Measurements from ENCODE around the gene SCARF2.
"Not testable (repeated sequence)": the region's sequence is repeated elsewhere in the genome, so short reads cannot be mapped to it uniquely, and the experiment has no call there.

Gene SCARF2

DNA sequence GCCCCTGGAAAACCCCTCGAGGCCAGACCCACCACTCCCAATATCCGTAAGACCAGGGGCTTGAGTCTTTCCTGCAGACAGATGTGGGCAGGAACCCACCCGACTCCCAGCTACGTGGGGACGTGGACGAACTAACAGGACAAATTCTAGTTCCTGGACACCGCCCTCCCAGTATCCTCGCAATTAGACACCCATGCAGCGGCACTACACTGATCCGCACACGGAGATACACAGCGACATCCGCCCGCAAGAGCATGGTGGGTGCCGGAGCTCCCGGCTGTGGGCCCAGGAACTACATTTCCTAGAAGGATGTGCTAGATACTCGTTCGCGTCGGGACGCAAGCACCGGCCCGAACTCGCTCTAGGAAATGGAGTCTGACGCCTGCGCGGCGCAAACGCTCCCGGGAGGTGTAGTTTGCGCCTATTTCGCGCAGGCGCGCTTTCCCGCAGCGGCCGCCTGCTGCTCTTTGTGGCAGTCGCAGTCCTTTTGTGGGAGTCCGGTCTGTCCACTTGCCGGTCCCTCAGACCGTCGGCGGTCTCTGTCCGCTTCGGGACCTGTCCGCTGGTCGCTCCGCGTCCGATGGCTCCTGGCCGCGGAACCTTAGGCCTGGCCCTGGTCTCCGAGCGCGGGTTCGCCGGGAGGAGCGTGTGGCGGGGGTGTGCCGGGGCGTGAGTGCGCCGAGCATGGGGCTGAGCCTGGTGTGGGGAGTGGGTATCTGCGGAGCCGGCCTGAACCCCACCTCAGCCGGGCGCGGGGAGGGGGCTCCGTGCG is 43.7 kb downstream of the SCARF2 start, which contains the start of gene ZNF74:
TSS of gene ZNF74 (plus strand) at position 447 of the 772 bp plus-strand sequence. CDS start 478 bp downstream, outside the sequence.
- peak; percentile 67 to 74 (median 68) for DNase-seq (ENCODE audit: low read depth in 4 of 4, low spot score in 1 of 4)

DNA sequence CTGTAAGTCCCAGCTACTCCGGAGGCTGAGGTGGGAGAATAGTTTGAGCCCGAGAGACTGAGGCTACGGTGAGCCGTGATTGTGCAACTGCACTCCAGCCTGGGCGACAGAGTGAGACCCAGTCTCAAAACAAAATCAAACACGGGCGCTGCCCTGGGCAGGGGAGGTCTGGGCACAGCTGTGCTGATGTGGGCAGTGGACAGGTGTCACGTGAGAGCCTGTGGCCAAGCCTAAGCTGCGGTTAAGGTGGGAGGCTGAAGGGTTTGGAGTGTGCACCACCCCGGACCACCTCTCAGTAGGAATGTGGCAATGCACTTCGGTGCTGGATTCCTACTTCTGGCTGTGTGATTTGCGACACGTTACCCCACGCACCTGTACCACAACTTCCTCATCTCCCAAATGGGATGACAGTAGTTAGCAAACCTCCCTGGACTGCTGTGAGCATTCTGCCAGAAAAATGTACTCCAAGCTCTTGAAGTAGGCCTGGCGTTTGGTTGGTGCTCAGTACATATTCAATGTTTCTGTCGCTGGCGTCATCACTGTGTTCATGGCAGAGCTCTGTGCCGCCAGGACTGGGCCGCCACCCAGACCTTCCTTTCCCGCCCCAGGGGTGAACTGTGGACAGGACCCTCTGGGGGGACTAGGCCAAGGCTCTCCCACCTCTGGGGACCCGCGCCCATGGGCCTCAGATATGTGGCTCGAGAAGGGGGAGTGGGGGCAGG is 44.5 kb downstream of the SCARF2 start:
- DNase-seq (ENCODE audit: low read depth in 4 of 4, low spot score in 1 of 4) = no peak

DNA sequence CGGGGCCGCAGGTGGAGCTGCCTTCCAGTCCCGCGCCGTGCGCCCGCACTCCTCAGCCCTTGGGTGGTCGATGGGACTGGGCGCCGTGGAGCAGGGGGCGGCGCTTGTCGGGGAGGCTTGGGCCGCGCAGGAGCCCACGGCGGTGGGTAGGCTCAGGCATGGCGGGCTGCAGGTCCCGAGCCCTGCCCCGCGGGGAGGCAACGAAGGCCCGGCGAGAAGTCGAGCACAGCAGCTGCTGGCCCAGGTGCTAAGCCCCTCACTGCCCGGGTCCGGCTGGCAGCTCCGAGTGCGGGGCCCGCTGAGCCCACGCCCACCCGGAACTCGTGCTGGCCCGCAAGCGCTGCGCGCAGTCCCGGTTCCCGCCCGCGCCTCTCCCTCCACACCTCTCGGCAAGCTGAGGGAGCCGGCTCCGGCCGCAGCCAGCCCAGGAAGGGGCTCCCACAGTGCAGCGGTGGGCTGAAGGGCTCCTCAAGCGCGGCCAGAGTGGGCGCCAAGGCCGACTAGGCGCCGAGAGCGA is 45.2 kb downstream of the SCARF2 start:
- not testable (repeated sequence) for DNase-seq (ENCODE audit: low read depth in 4 of 4, low spot score in 1 of 4)

DNA sequence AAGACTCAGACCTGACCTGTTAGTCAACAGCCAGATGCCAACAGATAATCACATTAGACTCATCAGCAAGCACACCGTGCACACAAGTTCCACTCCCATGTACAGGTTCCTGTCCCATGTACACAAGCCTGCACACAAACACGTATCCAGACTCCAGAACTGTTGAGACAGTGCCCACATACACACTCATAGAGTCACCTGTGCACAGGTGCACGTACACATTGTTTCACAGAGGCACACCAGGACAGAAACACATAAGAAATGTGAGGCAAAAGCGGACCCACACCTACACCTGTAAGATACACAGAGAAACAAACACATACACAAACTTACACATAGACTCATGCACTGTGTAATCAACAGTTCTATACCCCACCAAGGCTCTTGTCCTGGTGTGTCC is 46.4 kb downstream of the SCARF2 start:
- no peak for DNase-seq (ENCODE audit: low read depth in 4 of 4, low spot score in 1 of 4)

DNA sequence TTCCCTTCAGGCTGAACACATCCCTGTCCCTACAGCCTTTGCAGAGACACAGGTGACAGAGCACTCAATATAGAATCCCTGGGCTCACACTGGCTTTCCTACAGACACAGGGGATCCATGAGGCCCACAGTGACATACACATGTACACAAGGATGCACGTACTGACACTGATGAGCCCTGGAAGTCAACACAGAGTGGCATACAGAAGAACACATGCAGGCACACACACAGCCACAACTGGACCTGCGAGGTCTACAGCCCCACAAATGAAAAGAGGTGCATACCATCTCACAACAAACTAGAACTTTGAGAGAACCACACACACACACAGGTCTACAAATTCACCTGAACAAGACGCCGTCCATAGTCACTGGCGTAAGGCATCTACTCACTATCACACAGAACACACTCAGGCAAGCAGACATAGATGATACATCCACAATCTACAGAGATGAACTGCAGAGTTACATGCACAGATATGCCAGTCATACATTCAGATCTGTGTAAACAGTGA is 47.2 kb downstream of the SCARF2 start:
- no peak for DNase-seq (ENCODE audit: low read depth in 4 of 4, low spot score in 1 of 4)

DNA sequence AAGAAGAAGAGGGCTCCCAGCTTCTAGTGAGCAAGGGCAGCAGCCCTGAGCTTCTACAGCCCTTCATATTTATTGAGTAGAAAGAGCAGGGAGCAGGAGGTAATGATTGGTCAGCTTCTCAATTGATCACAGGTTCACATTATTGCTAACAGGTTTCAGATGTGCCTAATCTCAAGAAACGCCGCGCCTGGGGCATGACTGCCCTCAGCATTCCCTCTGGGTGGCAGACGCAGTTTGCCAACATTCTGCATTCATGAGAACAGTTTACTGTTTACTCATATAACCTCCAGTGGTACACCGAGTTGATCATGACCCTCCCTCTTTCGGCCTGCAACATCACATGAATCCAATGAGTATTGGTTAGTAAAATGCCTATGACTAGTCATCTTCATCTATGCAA is 48.3 kb downstream of the SCARF2 start:
- no peak for DNase-seq (ENCODE audit: low read depth in 4 of 4, low spot score in 1 of 4)

DNA sequence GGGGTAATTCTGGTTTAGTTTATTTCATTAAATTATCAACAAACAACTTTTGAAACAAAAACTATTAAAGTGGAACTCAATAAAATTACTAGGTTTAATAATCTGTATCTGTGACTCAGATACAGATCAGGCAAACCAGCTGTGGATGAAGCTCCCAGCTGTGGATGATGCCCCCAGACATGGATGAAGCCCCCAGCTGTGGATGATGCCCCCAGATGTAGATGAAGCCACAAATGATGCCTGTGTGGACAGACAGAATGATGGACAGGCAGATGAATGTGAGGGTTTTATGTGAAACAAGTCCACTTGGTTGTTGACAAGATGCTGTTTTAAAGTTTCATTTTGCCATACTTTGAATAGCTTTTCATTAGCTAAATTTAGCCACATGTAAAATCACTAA is 49.4 kb downstream of the SCARF2 start:
- no peak for DNase-seq (ENCODE audit: low read depth in 4 of 4, low spot score in 1 of 4)

DNA sequence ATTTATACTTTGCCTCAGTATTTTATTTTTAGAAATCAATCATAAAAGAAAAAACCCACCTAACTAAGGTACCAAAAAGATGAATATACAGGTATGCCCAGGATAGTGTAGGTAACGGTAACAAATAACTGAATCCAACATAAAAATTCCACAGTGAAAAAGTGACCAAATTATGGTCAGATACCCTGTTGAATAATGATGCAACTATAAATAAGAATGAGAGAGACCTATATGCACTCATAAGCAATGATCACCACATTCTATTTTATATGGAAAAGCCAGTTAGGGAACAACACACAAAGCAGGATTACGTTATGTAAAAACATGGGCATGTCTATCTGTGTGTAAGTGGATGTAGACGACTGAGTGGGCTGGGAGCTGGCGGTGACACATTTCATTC is 50.7 kb downstream of the SCARF2 start:
- no peak for DNase-seq (ENCODE audit: low read depth in 4 of 4, low spot score in 1 of 4)

DNA sequence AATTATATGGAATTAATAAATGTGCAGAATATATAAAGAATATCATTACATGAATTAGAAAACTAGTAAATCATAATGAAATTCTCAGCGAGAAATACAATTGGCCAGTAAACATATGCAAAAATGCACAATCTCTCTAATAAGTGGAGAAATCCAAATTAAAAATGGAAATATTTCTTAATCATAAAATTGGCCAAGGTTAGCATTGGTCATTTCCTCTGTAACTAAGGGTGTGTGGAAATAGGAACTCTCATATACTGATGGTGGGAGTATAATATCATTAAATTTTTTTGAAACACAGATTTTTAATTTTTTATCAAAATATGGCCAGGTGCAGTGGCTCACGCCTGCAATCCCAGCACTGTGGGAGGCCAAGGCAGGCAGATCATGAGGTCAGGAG is 51.3 kb downstream of the SCARF2 start:
- no peak for DNase-seq (ENCODE audit: low read depth in 4 of 4, low spot score in 1 of 4)

DNA sequence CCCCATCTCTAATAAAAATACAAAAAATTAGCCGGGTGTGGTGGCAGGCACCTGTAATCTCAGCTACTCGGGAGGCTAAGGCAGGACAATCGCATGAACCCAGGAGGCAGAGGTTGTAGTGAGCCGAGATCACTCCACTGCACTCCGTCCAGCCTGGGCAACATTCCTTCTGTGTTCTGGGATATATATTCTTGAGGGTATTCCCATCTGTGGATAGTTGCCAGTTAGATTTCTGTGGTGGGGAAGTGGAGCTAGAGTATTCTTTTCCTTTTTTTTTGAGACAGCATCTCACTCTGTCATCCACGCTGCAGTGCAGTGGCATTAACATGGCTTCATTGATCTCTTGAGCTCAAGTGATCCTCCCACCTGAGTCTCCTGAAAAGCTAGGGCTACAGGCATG is 52.8 kb downstream of the SCARF2 start:
- no peak for DNase-seq (ENCODE audit: low read depth in 4 of 4, low spot score in 1 of 4)

DNA sequence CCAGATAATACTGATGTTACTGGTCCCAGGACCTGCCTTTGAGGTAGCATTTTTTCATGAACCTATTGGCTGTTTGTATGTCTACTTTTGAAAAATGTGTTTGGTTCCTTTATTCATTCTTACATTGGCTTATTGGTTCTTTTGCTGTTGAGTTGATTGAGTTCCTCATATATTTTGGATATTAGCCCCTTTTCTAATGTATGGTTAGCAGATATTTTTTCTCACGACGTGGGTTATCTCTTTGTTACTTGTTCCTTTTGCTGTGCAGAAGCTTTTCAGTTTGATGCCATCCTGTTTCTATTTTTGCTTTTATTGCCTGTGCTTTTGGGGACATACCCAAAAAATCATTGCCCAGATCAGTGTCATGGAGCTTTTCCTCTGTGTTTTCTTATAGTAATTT is 53.5 kb downstream of the SCARF2 start:
- no peak for DNase-seq (ENCODE audit: low read depth in 4 of 4, low spot score in 1 of 4)

DNA sequence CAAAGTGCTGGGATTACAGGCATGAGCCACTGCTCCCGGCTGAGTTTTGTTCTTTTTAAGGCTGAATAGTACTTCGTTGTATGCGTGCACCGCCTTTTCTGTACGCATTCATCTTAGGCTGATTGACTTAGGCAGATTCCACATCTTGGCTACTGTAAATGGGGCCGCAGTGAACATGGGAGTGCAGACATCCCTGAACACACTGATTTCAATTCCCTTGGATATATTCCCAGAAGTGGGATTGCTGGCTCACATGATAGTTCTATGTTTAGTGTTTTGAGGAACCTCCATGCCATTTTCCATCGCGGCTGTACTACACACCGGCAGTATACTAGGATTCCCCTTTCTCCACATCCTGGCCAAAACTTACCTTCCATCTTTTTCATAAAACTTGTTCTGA is 54.1 kb downstream of the SCARF2 start:
- no peak for DNase-seq (ENCODE audit: low read depth in 4 of 4, low spot score in 1 of 4)

DNA sequence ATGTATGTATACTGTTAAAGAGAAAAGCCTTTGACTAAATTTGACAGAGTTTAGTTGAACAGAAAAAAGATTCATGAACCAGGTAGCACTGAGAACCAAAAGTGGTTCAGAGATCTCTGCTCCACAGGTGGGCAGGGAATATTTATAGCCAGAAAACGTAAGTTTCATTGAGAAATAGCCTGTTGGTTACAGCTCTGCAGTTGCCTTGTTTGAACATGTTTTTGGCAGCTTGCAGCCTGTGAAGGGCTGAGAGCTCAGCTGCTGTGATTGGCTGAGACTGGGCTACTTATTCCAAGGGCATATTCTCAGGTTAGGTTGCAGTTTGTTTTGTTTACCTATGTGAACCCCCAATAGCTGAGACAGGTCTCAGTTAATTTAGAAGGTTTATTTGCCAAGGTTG is 57.1 kb downstream of the SCARF2 start:
- no peak for DNase-seq (ENCODE audit: low read depth in 4 of 4, low spot score in 1 of 4)

DNA sequence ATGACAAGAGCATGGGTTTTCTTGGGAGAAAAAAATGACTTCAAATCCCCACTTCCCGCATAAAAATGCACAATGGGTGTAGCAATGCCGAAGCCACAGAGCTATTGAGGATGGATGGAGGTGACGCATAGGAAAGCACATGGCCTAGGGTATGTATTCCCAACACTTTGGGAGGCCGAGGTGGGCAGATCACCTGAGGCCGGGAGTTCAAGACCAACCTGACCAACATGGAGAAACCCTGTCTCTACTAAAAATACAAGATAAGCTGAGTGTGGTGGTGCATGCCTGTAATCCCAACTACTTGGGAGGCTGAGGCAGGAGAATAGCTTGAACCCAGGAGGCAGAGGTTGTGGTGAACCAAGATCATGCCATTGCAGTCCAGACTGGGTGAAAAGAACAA is 58.9 kb downstream of the SCARF2 start:
- DNase-seq (ENCODE audit: low read depth in 4 of 4, low spot score in 1 of 4) = not testable (repeated sequence)

DNA sequence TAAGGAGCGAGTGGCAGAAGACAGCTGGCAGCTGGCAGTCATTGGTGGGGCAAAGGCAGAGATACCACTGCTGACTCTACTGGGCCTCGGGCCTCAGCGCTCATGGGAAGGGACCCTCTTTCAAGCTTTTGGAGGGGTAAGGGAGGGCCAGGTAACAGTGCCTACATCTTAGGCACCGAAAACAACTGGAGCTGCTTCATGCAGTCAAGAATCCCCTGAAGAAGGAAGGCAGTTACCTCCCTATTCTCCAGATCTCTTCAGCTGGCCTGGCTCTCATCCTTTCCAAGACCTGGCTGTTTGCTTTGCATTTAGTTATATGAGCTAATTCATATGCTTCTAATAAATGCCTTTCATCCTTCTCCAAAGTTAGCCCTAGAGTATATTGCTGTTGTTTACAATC is 59.5 kb downstream of the SCARF2 start:
- DNase-seq (ENCODE audit: low read depth in 4 of 4, low spot score in 1 of 4) = no peak

DNA sequence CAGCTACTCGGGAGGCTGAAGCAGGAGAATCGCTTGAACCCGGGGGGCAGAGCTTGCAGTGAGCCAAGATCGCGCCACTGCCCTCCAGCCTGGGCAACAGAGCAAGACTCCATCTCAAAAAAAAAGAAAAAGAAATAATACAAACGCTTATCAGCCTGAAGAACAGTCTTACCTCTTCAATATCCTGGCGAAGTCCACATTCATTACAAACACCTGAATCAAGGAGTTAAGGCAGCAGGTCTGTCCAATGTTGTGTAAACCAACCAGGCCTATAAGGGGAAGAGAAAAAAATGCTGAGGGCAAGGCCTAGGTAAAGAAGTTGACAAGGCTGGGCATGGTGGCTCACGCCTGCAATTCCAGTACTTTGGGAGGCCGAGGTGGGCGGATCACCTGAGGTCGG is 60.6 kb downstream of the SCARF2 start:
- DNase-seq (ENCODE audit: low read depth in 4 of 4, low spot score in 1 of 4) = not testable (repeated sequence)

DNA sequence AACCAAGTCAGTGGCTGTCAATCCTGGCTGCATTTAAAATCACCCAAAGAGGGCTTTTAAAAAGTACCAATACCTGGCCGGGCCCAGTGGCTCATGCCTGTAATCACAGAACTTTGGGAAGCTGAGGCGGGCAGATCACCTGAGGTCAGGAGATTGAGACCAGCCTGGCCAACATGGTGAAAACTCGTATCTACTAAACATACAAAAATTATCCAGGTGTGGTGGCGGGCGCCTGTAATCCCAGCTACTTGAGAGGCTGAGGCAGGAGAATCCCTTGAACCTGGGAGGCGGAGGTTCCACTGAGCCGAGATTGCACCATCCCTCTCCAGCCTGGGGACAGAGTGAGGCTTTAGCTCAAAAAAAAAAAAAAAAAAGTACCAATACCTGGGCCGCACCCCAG is 61.3 kb downstream of the SCARF2 start:
- not testable (repeated sequence) for DNase-seq (ENCODE audit: low read depth in 4 of 4, low spot score in 1 of 4)

Measured in stimulated activated CD4-positive, alpha-beta T cell treated with anti-CD3 and anti-CD28 coated beads, Interleukin-1b, Interleukin-23, amount 100 ng/mL, for 24 hours (primary cell).